HUES48 (cell line): ENCODE results near the gene RAD51B.
"Not testable (repeated sequence)": the region's sequence is repeated elsewhere in the genome, so short reads cannot be mapped to it uniquely, and the experiment has no call there.

Source experiments
- H3K27ac ChIP-seq: one replicate; pipeline ENCODE4 v1.7.0; 2013; ENCODE audit warnings: low read depth, low read length, inconsistent platforms
- H3K27me3 ChIP-seq: 2 replicates; pipeline ENCODE4 v1.6.1; 2013; ENCODE audit warnings: mild to moderate bottlenecking, low read length; ENCODE audit not compliant: control insufficient read depth, insufficient read depth
- H3K36me3 ChIP-seq: 2 replicates; pipeline ENCODE4 v1.6.1; 2013; ENCODE audit warnings: low read length; ENCODE audit not compliant: control insufficient read depth, insufficient read depth
- H3K4me1 ChIP-seq: 2 replicates; pipeline ENCODE4 v1.6.1; 2013; ENCODE audit warnings: mild to moderate bottlenecking, low read length; ENCODE audit not compliant: control insufficient read depth, insufficient read depth
- H3K4me3 ChIP-seq: 2 replicates; pipeline ENCODE4 v1.5.1; 2013; ENCODE audit warnings: mild to moderate bottlenecking, low read depth, low read length
- H3K9ac ChIP-seq: 2 replicates; pipeline ENCODE4 v1.6.1; 2013; ENCODE audit warnings: mild to moderate bottlenecking, low read depth, low read length, moderate library complexity
- H3K9me3 ChIP-seq: 2 replicates; pipeline ENCODE4 v1.6.1; 2013; ENCODE audit warnings: low read length; ENCODE audit not compliant: control insufficient read depth, insufficient read depth

The RAD51B gene

DNA sequence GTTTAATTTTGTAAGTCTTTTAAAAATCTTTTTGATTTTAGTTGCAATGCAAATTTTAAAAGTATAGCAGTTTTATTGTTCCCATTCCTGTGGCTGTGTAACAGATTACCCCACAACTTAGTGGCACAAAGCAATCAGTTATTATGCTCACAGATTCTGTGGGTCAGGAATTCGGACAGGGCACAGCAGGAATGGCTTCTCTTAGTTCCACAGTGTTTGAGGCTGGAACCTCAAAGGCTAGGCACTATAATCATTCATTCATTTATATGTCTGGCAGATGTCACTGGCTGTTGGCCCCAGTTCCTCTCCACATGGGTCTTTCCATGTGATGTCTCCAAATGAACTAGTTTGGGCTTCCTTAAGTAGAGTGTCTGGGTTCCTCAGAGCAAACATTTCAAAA, 193.3 kb downstream of the RAD51B start:
- Histone ChIP-seq H3K9ac (no peak overlapping the region), H3K36me3 (no peaks in the 10 kb centered on the region), H3K27ac (no peak overlapping the region), H3K4me1 (no peaks in the 10 kb centered on the region), H3K27me3 (no peaks in the 10 kb centered on the region), H3K9me3 (no peaks in the 10 kb centered on the region), H3K4me3 (no peak overlapping the region)

DNA sequence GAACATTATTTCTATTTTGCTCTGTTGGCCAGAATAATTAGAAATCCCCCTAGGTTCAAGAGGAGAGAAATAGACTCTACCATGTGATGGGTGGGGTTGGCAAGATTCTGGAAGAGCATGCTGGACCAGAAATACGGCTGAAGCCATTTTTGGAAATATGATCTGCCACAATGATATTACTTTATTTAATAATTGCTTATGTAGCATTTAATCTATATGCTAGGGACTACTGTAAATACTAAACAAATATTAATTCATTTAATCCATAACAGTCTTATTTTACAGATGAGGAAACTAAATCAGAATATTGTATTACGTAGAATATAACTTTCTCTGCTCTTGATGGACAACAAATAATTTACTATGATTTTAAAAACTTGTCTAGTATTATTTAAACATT, 193.7 kb downstream of the RAD51B start:
- H3K9ac ChIP-seq = no peak overlapping the region
- no peaks in the 10 kb centered on the region for H3K27me3 ChIP-seq

DNA sequence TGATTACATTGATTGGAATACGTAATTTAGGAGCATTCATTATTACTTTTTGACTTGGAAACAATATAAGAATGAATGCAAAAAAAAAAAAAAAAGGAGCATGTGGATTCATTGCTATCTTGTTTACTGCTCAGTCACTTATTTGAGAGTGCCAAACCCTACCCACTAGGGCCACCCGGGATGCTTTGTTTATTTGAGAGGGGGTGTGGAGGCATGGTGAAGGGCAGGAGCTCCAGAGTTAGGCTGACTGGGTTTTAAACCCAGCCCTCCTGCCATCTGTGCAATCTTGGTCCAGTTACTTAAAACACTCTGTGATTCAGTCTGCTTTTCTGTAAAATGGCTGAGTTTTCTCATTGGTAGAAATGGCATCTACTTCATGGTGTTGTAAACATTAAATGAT, 195.2 kb downstream of the RAD51B start:
- Histone ChIP-seq H3K27me3 (no peaks in the 10 kb centered on the region), H3K4me1 (no peaks in the 10 kb centered on the region), H3K27ac (no peak overlapping the region), H3K9me3 (no peaks in the 10 kb centered on the region), H3K4me3 (no peak overlapping the region), H3K9ac (no peak overlapping the region), H3K36me3 (no peaks in the 10 kb centered on the region)

More for the DNA sequence above, 193.7 kb downstream of the RAD51B start:
- no peak overlapping the region for H3K27ac ChIP-seq
- H3K4me1 ChIP-seq = no peaks in the 10 kb centered on the region
- no peaks in the 10 kb centered on the region for H3K9me3 ChIP-seq
- H3K36me3 ChIP-seq = no peaks in the 10 kb centered on the region
- H3K4me3 ChIP-seq = no peak overlapping the region

DNA sequence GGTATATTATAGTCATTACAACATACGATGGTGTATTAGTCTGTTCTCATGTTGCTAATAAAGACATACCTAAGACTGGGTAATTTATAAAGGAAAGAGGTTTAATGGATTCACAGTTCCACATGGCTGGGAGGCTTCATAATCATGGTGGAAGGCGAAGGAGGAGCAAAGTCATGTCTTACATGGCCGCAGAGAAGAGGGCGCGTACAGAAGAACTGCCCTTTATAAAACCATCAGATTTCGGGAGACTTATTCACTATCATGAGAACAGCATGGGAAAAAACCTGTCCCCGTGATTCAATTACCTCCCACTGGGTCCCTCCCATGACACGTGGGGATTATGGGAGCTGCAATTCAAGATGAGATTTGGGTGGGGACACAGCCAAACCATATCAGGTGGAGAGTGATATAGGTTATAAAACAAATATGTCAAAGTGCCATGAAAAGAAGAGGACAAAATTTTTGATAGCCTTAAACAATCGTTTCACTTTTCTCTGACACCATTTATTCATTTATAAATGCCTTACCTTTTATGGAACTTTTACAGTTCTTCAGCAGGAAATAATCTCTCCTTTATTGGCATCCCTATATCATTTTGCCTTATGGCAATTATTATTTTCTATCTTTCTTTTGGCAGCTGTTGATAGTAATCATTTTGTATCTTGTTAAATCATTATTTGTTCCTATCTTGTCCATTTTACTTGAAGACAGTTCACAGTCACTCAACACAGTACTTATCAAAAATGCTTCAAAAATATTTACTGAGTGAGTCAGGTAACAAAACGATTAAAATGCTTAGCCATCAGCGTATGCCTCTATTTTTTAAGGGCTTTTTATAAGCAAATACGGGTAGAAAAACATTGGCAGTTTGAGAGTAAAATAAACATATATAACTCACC, 196.0 kb downstream of the RAD51B start:
- Histone ChIP-seq H3K4me1 (peaks cover 3% of the 10 kb centered on the region; the same call in 1 of the 2 replicates), H3K36me3 (no peaks in the 10 kb centered on the region), H3K27ac (no peak overlapping the region), H3K9ac (no peak overlapping the region), H3K4me3 (no peak overlapping the region), H3K9me3 (no peaks in the 10 kb centered on the region), H3K27me3 (no peaks in the 10 kb centered on the region)

DNA sequence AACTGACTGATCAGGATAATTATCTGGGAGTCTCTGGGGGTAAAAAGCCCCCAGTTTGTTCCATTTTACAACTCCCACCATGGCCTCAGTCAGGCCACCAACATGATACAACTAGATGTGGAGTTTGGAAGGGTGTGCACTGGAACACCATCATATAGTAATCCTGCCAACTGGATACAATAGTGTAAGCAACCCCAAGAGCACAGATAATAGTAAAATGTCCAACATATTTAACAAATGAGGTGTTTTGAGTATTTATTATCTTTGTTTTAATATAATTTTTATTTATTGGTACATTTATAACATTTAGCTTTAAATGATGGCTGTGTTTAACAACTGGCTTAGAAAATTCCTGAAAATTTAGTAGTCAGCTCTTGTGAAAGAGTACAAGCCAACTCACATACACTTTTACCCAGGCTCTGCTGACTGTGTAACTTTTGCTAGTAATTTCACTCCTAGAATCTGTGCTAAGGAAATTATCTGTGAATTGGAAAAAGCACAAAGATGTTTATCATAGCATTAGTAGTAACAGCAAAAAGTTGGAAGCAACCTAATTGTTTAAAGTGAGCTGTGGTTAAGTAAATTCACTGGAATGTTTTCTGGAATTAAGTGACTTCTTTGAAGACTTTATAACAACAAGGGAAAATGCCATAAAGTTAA, 196.8 kb downstream of the RAD51B start:
- Histone ChIP-seq H3K27me3 (no peaks in the 10 kb centered on the region), H3K36me3 (no peaks in the 10 kb centered on the region), H3K9ac (no peak overlapping the region), H3K4me3 (no peak overlapping the region), H3K27ac (no peak overlapping the region), H3K9me3 (no peaks in the 10 kb centered on the region), H3K4me1 (peaks cover 10% of the 10 kb centered on the region)

DNA sequence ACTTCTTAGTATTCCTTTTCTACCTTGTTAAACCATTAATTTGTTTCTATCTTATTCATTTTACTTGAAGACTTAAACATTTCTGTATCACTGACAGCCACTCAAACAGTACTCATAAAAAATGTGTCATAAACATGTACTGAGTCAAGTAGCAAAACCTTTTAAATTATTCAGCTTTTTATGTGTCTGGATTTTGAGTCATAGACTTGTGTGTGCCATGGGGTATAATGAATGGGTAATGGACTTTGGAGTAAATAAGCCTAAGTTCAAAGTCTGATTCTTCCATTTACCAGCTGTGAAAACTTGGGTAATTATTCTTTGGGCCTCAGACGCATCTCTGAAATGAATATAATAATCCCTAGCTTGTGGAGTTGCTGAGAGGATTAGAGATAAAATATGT, 199.0 kb downstream of the RAD51B start:
- Histone ChIP-seq H3K27ac (no peak overlapping the region), H3K27me3 (no peaks in the 10 kb centered on the region), H3K9me3 (no peaks in the 10 kb centered on the region), H3K4me1 (peaks cover 10% of the 10 kb centered on the region), H3K36me3 (no peaks in the 10 kb centered on the region), H3K4me3 (no peak overlapping the region), H3K9ac (no peak overlapping the region)

DNA sequence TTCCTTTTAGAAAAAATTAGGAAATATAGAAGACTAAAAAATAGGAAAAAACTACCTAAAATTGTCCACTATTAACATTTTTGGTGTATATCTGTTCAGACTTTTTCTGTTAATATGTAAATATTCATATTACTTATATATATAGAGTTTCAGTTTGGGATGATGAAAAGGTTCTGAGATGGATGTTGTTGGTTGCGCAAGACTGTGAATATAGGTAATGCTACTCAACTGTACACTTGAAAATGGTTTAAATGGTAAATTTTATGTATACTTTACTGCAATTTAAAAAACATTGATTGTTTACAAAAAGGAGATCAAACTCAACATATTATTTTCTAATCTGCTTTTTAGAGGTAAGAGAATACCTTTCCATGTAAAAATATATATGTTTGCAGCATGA, 200.9 kb downstream of the RAD51B start:
- H3K27me3 ChIP-seq = no peaks in the 10 kb centered on the region
- peaks cover 10% of the 10 kb centered on the region for H3K4me1 ChIP-seq
- no peak overlapping the region for H3K27ac ChIP-seq
- H3K9ac ChIP-seq = no peak overlapping the region
- no peaks in the 10 kb centered on the region for H3K9me3 ChIP-seq
- no peaks in the 10 kb centered on the region for H3K36me3 ChIP-seq
- H3K4me3 ChIP-seq = no peak overlapping the region

DNA sequence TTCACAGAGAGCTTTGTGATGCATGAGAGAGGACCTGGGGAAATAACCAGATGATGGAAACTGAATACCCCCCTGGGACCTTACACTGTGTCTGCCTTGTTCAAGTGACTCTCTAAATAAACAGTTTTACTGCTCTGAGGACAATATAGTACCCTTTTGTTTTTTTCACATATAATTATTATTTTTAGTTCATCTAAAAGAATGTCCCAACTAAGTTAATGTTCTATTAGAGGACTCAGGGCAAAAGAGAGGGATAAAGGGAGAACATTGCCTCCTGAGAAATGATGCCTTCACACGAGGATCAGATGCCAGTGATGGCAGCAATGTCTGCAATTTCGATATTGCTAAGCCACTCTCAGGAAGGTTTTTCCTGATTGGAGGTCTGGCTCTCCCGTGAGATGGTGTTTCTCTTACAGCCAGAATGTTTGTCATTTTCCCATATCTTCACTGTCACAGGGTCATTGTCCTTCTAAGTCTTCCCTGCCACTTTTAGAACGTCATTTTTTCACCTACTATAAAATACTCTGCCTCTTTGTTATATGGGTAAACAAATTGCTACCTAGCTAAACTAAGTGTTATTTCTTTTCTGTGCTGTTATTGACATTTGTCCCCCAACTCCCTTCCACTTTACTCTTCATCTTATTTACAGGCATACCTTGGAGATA, 201.6 kb downstream of the RAD51B start:
- Histone ChIP-seq H3K4me3 (no peak overlapping the region), H3K4me1 (peaks cover 10% of the 10 kb centered on the region), H3K27ac (no peak overlapping the region), H3K9me3 (no peaks in the 10 kb centered on the region), H3K36me3 (no peaks in the 10 kb centered on the region), H3K9ac (no peak overlapping the region), H3K27me3 (no peaks in the 10 kb centered on the region)

DNA sequence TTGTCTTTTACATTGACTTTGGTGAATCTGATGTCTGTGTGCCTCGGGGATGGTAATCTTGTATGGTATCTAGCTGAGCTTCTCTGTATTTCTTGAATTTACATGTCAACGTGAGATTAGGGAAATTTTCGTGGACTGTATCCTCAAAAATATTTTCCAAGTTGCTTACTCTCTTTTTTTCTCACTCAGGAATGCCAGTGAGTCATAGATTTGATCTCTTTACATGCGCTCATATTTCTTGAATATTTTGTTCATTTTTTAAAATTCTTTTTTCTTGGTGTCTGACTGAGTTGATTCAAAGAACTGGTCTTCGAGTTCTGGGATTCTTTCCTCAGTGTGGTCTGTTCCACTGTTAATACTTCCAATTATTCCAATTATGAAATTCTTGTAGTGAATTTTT, 207.7 kb downstream of the RAD51B start:
- Histone ChIP-seq H3K27ac (no peak overlapping the region), H3K9ac (no peak overlapping the region), H3K36me3 (no peaks in the 10 kb centered on the region), H3K4me1 (no peaks in the 10 kb centered on the region), H3K9me3 (peaks cover 4% of the 10 kb centered on the region; the same call in 1 of the 2 replicates), H3K4me3 (no peak overlapping the region), H3K27me3 (no peaks in the 10 kb centered on the region)

DNA sequence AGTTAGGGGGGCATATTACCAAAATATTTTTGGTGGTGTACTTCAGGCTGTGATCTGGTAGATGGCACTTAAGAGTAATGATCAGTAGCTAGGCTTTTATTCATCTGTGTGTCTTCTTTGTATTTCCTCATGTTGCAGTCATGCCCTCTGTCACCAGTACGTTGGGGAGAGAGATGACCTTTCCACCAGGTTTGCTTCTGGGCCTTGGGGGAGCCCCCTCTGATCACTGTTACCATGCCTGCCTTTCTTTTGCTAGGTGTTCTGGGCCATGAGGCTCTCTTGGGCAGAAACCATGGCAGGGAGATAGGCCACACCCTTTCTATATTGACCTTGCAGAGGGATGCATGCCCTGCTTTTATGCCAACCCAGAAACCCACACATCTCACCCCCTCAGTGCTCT, 208.5 kb downstream of the RAD51B start:
- no peaks in the 10 kb centered on the region for H3K27me3 ChIP-seq
- H3K27ac ChIP-seq = no peak overlapping the region
- H3K4me3 ChIP-seq = no peak overlapping the region
- peaks cover 4% of the 10 kb centered on the region; the same call in 1 of the 2 replicates for H3K9me3 ChIP-seq
- H3K9ac ChIP-seq = no peak overlapping the region
- no peaks in the 10 kb centered on the region for H3K36me3 ChIP-seq
- no peaks in the 10 kb centered on the region for H3K4me1 ChIP-seq

DNA sequence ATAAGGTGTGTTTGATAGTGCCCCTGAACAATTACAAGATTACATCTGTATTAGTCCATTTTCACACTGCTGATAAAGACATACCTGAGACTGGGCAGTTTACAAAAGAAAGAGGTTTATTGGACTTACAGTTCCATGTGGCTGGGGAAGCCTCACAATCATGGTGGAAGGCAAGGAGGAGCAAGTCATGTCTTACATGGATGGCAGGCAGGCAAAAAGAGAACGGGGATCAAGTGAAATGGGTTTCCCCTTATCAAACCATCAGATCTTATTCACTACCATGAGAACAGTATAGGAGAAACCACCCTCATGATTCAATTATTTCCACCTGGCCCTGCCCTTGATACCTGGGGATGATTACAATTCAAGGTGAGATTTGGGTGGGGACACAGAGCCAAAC, 211.4 kb downstream of the RAD51B start:
- not testable (repeated sequence) for H3K27me3 ChIP-seq, H3K36me3 ChIP-seq, H3K4me1 ChIP-seq, H3K9me3 ChIP-seq, H3K9ac ChIP-seq, H3K4me3 ChIP-seq, H3K27ac ChIP-seq
